Measurements from ENCODE around the gene SLC2A9.

DNA sequence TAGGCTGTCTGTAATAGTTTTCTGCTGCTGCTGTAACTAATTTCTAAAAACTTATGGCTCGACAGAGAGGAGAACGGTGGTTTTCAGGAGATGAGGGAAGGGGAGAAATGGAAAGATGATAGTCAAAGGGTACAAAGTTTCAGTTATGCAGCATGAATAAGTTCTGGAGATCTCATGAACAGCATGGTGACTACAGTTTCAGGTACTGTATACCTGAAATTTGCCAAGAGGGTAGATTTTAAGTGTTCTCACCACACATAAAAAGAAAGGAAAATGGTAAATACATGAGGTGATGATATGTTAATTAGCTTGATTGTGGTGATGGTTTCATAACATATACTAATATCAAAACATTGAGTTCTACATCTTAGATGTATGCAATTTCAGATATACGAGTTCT lies 205.0 kb downstream of the SLC2A9 start:
- TF ChIP-seq, protein P1, sequence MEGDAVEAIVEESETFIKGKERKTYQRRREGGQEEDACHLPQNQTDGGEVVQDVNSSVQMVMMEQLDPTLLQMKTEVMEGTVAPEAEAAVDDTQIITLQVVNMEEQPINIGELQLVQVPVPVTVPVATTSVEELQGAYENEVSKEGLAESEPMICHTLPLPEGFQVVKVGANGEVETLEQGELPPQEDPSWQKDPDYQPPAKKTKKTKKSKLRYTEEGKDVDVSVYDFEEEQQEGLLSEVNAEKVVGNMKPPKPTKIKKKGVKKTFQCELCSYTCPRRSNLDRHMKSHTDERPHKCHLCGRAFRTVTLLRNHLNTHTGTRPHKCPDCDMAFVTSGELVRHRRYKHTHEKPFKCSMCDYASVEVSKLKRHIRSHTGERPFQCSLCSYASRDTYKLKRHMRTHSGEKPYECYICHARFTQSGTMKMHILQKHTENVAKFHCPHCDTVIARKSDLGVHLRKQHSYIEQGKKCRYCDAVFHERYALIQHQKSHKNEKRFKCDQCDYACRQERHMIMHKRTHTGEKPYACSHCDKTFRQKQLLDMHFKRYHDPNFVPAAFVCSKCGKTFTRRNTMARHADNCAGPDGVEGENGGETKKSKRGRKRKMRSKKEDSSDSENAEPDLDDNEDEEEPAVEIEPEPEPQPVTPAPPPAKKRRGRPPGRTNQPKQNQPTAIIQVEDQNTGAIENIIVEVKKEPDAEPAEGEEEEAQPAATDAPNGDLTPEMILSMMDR (IDR thresholded peaks at IDR 0.05), result no peak
- no peak for TF ChIP-seq POLR2A (IDR thresholded peaks at IDR 0.05)
